GM19099 (cell line): Measurements from ENCODE around the gene TRAPPC3.

Source experiments
- POLR2A ChIP-seq: IDR thresholded peaks from 3 replicates; pipeline ENCODE4 v1.6.1; 2011; ENCODE audit warnings: low read depth; ENCODE audit not compliant: insufficient read length; ENCODE audit errors: extremely low read depth

TRAPPC3 gene

GRCh38 chr1:36109041-36109679, 40.1 kb downstream of the TRAPPC3 start:
- no peak for TF ChIP-seq POLR2A

- TF ChIP-seq POLR2A, result no peak
Observed at GRCh38 chr1:36108314-36108713, 41.0 kb downstream of the TRAPPC3 start.

GRCh38 chr1:36107394-36107793, 41.9 kb downstream of the TRAPPC3 start:
- TF ChIP-seq POLR2A, result no peak

DNA sequence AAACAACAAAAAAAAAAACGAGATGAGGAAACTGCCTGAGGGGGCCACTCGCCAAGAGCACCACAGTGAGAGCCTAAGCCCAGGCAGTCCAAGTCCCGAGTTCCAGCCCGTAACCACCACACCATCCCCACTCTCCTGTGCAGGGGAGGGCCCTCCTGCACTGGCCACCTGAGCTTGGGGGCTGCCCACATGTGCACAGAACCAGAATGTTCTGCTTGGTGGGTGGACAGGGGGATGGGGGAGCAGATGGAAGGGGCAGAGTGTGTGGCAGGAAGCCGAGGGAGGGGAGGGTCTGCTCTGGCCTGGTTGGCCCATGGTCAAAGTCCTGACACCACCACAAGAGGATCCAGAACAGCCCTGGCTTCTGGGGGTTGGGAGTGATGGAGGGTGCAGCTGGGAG, 43.0 kb downstream of the TRAPPC3 start:
- no peak for TF ChIP-seq POLR2A

GRCh38 chr1:36101546-36101945, 47.7 kb downstream of the TRAPPC3 start:
- TF ChIP-seq POLR2A, result no peak

GRCh38 chr1:36100376-36100775, 48.9 kb downstream of the TRAPPC3 start:
- no peak for TF ChIP-seq POLR2A

DNA sequence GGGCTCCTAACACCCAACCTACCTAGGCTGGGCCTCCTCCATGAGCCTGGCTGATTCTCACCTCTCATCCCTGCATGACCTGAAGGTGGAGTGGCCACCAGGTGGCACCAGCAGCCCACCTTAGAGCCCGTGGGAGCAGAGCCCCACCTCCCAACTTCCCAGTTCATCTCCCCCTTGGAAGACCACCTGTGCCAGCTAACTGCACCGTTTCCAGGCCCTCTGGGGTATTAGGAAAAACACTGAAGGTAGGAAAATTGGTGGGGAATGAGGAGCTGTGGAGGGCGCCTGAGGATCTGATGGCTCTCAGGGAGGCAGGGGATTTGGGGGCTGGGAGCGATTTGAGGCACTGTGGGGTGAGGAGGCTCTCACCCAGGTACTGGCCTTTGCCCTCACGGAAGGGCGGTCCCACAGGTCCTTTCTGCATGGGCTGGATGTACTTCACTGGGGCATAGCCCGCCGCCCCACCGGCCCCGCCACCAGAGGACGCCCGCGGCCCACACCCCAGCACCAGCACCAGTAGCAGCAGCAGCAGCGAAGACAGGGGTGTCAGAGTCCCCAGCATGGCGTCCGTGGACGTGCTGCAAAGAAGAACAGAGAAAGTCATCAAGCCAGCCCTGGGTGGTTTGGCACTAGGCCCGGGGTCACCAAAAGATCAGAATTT, 49.5 kb downstream of the TRAPPC3 start:
- TF ChIP-seq POLR2A, result no peak

DNA sequence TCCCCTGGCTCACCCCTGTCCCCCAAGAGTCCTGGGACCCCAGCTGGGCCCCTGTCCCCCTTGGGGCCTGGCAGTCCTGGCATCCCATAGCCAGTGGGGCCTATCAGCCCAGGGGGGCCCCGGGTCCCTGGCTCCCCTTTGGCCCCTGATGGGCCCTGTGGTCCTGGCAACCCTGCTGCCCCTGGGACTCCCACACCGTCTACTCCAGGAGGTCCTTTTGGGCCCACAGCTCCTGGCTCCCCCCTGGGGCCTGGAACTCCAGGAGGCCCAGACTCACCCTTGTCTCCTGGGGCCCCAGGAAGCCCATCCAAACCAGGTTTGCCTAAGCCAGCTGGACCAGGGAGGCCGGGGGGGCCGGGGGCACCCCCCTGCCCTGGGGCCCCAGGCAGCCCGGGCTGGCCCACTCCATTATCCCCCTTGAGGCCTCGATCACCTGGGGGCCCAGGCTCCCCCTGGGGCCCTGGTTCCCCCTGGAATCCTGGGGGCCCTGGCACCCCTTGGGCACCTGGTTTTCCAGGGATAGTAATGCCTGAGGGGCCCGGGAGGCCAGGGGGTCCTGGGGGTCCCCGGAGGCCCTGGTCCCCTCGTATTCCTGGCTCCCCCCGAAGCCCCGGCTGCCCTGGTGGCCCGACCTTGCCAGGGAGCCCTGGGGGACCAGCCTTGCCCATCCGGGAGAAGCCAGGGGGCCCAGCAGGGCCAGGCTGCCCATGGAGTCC, 50.5 kb downstream of the TRAPPC3 start:
- TF ChIP-seq POLR2A, result no peak

GRCh38 chr1:36097693-36098585, 51.3 kb downstream of the TRAPPC3 start:
- TF ChIP-seq POLR2A, result no peak

DNA sequence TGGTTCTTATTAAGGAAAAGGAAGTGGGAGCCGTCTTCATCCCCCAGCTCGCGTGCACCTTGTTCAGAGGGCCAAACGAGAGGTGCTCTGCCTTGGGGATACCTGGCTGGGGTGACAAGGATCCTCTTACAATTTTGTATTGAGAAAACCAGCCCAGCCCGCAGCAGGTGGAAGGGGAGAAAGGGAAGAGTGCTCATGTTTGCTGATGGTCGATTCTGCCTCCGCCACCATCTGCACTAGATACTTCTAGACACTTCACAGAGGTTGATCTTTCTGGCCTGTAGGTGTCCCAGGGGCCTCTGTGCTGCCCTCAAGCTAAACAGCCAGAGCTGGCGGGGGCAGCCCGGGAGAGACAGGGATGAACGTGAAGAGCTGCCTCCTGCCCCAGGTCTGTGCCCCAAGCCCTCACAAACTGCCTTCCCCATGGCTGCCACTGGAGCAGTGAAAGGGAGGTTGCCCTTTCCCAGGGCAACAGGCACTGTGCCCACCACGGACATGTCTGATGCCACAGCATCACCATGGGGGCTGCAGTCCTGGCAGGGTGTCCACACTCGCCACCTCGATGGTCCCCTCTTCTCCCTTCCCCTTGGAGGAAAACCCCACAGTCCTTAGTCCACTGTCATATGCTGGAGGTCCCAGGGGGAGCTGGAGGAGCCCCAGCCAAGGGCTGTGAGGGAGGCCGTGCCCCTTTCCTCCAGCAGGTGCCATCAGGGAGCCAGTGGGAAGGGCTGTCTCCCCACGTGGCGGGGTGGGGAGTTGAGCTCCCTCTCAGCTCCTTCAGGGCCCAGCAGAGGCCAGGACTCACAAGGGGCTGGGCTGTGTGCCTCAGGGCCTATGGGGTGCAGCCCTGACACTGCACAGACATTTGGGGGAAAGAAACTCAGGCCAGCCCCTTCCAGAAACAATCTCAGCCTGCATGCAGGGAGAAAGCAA, 52.5 kb downstream of the TRAPPC3 start:
- TF ChIP-seq POLR2A, result no peak

GRCh38 chr1:36095760-36096405, 53.4 kb downstream of the TRAPPC3 start:
- no peak for TF ChIP-seq POLR2A

DNA sequence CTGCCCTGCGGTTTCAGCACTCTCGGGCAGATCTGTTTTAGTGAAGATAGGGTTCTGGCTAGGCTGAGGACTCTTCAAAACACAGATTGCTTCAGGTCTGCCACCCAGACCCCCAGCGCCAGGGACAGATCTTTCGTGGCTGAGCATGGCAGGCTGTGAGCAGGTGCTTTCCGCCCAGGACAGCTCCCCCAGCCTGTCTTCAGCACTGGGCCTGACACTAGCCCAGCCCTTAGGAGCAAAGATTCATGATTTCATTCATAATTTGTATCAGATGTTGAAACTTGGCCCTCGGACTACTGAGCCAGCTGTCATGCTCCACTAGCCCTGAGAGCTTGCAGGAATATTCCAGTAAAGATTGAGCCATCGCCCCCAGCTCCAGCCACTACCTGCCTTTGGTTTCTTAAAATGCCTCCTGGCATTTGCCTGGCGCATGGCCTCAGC, 54.6 kb downstream of the TRAPPC3 start:
- TF ChIP-seq POLR2A, result no peak

GRCh38 chr1:36093929-36094328, 55.4 kb downstream of the TRAPPC3 start:
- TF ChIP-seq POLR2A, result no peak
